Stimulated activated CD8-positive, alpha-beta memory T cell treated with anti-CD3 and anti-CD28 coated beads, Interleukin-4, amount 100 ng/mL, for 24 hours (primary cell): ENCODE results near the gene ZNF778.
"Not testable (repeated sequence)": the region's sequence is repeated elsewhere in the genome, so short reads cannot be mapped to it uniquely, and the experiment has no call there.

ENCODE experiments used
- DNase-seq: peaks from one replicate; pipeline ENCODE4 v3.0.0-alpha.2; 2020; ENCODE audit warnings: low read depth

ZNF778 gene

DNA sequence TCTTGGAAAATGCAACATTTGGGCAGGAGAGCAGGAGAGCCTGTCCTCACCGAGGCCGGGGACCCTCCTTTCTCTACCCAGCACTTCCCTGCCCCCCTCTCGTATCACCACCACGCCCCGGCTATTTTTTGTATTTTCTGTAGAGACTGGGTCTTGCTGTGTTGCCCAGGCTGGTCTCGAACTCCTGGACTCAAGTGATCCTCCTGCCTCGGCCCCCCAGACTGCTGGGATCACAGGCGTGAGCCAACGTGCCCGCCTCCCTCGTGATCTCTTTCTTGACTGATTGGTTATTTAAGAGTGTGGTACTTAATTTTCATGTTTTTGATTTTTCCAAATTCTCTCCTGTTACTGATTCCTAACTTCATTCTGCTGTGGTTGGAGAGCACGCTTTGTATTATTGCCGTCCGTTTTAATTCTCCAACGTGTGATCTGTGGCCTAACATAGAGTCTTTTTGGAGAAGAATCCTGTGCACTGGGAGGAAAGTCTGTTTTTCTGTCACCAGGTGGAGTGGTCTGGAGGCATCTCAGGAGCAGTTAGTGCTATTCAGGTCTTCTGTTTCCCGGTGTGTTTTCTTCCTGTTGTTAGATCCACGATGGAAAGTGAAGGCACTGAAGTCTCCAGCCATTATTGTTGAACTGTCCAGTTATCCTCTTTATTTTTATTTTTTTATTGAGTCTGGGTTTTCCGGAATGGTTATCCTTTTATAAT lies 40.4 kb downstream of the ZNF778 start:
- no peak for DNase-seq

DNA sequence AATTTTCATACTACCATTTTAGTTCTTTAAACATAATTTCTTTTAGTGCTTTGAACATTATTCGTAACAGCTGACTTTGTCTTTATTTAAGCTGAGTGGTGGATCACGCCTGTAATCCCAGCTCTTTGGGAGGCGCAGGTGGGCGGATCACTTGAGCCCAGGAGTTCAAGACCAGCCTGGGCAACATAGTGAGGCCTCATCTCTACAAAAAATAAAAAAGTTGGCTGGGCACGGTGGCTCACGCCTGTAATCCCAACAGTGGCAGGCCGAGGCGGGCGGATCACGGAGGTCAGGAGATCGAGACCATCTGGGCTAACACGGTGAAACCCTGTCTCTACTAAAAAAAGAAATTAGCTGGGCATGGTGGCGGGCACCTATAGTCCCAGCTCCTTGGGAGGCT lies 42.4 kb downstream of the ZNF778 start:
- DNase-seq: not testable (repeated sequence)

DNA sequence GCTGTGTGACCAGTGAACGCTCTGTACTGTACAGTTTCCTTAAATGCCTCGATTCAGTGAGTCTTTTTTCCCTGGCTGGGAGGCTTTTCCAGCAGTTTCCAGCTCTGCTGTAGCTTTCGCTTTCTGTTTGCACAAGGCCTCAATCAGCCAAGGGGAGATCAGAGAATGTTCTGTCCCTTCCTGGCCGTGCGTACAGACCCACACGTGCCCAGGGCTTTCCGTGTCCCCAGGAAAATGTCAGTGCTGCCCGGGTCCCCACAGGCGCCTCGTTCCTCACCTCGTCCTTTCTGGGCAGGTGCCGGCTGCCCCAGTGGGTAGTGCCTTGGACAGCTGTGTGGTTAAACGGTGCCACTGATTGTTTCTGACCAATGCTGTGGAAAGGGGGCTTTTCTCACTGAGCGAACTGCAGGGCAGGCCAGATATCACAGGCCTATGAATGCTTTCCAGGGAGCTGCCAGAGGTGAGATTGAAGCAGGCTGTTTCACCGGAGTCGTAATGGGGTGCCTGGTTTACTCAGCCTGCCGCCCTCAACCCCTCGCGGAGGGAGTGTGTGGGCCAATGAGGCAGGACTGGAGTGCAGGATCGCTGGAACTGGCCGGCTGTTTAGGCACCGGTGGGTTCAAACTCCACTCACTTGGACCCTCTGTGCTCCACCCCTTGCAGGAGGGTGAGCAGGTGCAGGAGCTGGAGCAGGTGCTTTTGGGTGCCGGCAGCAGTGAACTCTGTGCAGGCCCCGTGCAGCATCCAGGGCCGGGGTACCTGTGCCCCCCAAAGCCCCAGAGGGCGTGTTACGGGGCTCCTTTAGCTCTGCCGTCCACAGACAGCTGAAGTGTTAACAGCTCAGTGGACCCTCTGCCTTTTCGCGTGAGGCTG lies 44.4 kb downstream of the ZNF778 start:
- DNase-seq: no peak

DNA sequence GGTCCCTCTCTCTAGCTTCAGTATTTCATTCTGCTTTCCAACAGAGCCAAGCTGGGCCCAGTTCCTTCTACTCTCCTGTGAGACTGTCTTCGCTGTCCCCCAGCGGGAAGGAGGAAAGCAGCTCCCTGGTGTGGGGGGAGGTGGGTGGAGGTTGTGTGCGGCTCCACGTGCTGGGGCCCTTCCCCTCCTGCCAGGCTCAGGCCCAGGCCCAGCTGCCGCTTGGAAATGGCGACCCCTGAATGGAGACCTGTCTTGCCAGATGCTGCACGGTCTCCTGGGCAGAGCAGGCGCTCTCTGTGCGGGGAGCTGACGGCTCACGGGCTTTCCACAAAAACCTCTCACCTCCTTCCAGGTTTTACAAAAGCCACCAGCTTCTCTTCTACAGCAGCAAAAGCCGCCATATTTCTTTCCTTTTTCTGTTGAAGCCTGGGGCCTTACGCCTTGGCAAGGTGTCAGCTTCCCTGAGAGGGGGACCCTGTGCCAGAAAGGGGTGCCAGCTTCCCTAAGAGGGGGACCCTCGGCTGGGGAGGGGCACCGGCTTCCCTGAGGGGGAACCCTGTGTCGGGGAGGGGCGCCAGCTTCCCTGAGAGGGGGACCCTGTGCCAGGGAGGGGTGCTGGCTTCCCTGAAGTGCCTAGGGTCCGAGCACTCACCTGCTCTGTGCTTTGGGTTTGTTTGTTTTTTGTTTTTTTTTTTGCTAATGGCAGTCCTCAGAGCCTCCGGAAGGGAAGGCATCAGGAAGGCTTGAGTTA lies 47.5 kb downstream of the ZNF778 start:
- DNase-seq: no peak

DNA sequence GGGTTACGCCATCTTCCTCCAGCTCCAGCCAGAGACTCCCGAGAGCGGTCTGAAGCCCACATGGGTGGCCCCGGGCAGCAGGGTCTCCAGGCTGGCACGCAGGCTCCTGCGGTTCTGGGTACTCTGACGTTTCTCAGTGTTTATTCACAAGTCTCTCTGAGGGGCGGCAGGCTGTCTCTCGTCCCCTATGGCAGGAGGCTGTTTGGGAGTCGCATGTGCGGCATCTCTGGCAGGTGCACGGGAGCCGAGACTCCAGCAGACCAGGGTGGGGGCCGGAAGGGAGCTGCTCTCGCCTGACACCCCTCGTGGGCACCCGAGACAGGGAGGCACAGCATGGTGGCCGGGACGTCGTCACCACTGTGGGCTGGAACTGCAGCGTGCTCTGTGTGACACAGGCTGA lies 48.1 kb downstream of the ZNF778 start:
- no peak for DNase-seq

DNA sequence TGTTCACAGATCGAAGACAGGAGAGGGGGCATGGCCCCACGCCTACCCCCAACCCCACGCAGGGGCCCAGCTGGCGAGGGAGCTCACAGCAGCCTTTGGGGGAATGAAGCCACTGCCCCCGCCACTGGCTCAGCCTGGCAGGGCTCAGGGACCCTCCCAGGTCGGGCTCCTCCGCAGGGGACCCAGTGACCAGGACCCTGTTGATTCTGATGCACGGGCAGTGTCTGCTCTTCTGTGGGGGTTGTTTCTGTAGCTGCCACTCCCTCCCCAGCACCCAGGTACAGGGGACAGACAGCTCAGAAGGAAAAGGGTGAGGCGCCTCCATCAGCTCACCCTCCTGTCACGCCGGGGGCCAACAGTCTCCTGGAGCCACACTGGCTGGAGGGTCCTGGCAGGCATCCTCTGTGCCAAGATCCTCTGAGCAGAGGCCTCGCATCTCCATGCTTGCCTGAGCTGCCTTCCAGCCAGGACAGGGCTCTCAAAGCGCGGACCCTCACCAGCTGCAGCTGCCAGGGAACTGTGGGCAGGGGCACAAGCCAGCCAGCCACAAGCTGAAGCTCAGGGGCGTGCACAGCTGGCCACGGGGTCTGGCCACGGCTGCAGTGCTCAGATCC lies 49.1 kb downstream of the ZNF778 start:
- DNase-seq: no peak

DNA sequence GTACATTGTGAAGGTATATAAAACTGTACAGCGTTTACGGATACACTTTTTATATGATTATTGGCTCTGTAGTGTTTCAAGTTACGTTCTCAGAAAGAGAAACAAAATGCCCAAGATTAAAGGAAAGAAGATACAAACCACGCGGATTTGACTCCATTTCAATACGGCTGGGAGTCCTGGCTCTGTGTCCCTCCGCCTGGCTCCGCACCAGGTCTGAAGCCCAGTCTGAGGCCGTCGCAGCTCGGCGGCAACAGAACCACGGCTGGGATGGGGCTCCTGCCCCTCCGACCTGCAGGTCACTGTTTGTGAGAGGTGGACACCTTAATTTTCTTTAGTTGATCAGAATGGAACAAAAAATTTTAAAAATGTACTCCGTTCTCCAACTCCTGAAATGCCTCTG lies 50.2 kb downstream of the ZNF778 start:
- not testable (repeated sequence) for DNase-seq

DNA sequence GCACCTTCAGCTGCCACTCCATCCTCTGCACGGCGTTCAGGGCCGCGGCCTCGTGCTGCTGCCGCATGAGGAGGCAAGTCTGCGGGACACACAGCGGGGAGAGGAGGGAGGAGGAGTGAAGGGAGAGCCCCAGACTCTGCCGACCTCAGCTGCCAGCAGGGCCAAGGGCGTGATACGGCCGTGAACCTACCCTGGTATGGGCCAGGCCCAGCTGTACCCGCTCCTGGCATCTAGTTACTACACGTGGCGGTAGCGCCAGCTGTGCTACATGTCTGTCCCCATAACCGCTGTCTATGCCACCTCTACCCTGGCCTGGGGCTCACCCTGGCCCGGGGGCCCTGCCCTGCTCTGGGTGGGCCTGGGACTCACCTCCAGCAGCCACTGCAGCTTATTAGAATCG lies 51.1 kb downstream of the ZNF778 start:
- DNase-seq: no peak

DNA sequence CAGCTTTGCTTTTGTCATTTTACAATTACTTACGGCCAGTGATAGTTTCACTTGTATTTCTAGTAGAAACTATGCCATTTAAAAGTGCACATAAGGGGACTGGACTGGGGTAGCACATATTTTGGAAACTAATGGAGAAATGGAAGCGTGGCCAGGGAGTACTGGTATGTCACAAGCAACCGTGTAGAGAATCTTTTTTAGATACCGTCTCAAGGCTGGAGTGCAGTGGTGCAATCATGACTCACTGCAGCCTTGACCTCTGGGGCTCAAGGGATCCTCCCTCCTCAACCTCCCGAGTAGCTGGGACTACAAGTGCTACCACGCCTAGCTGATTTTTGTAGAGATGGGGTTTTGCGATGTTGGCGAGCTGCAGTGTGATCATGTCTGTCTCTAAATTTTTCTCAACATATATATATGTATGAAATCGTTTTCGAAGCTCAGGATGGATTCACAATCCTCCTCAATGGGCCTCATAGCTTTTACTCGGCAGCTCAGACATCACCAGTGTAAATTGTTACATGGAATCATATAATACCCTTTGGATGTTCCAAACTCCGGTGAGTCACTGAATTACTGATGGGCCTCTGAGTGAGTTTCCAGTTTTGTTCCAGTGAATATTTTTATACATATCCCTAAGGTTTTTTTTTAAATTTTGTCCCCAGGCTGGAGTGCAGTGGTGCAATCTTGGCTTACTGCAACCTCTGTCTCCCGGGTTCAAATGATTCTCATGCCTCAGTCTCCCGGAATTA lies 51.7 kb downstream of the ZNF778 start:
- no peak for DNase-seq

DNA sequence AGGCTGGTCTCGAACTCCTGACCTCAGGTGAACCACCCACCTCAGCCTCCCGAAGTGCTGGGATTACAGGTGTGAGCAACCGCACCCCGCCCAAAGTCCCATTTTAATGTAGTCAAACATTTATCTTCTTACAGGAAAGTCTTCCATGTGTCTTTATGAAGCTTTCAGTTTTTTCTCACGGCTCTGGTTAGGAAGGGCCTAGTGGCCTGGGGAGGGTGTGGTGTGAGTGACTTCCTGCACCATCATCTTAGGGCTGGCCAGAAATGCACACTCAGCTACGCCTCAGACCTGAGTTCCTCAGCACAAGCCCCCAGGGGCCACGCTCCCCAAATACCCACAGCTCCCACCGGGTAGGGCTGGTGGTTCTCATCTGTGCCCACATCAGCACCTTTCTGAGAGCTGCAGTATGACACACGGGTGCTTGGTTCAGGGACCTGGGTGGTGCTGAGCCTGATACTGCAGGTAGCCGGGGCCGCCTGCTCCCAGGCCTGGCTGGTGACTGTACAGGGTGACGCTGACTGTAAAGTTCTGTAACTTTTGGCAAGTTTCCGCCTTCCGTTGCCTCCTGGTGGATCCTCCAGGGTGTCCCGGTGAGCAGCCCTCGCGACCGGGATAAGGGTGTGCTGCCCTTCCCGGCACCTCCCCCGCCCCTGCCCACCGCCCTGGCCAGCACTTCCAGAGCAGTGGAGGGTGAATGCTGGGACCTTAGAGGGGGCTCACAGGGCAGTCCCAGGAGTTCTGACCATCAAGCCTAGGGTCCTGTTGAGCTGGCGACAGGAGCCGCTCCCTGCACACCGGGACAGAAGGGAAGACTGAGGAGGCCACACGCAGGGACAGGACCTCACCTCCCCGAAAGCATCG lies 52.5 kb downstream of the ZNF778 start:
- DNase-seq: no peak

DNA sequence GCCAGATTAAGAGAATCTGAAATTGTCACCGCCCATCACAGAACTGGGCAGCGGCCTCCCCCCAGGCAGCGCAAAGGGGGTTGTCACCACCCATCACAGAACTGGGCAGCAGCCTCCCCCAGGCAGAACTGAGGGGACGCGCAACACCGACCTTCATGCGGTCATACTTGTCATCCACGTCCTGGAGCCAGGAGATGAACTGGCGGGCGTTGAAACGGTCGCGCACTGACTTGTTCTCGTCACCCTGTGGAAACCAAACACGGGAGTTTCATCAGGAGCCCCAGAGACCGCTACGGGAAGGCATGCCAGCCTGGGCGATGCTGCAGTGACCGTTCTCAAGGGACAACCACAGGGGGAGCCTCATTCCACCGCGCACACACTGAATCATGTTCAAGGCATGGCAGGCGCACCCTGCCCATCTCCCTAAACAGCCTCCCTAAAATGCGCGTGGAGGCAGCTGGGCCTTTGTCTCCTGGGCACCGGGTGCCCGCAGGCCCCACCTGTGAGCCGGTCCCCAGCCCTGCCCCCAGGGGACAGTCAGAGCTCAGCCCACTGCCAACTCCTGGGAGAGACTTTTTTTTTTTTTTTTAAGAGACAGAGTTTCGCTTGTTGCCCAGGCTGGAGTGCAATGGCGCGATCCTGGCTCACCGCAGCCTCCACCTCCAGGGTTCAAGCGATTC lies 53.3 kb downstream of the ZNF778 start:
- DNase-seq: no peak

DNA sequence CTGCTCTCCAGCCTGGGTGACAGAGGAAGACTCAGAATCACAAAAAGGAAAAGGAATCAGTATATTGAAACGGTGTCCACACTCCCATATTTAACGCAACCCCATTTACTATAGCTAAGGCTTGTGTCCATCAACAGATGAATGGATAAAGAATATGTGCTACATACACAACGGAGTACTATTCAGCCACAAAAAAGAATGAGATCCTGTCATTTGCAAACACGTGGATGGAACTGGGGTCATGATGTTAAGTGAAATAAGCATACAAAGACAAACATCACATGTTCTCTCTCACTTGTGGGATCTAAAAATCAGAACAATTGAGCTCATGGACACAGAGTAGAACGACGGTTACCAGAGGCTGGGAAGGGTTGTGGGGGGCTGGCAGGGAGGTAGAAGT lies 55.1 kb downstream of the ZNF778 start:
- no peak for DNase-seq

DNA sequence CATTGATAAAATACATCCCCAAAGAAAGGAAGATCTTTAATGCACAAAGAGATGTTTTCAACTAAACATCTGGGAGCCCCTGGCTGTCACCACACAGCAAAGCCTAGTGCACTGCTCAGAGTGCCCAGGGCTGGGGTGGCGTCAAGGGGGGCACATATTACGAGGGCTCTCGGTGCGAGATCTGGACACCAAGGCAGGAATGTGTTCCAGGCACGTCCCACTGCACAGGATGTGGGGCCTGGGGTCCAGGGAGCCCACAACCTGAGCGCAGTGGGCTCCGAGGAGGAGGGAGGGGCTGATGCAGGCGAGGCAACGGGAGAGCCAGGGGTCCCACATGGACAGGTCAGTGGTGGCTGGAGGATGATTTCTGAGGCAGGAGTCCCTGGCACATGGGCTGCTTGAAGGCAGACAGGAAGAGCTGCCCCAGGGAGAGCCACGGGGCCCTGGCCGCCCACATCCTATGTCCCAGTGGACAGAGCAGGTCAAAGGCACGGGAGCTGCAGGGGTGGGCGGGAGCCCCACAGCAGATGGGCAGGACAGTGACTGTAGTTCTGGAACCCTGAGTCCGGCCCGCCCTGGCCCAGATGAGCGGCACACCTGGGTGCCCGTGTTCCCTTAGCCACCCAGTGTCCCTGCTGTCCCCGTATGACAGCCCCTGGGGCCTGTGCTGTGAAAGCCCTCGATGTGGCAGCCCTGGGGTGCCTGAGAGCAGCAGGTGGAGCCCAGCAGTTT lies 56.4 kb downstream of the ZNF778 start:
- DNase-seq: no peak

DNA sequence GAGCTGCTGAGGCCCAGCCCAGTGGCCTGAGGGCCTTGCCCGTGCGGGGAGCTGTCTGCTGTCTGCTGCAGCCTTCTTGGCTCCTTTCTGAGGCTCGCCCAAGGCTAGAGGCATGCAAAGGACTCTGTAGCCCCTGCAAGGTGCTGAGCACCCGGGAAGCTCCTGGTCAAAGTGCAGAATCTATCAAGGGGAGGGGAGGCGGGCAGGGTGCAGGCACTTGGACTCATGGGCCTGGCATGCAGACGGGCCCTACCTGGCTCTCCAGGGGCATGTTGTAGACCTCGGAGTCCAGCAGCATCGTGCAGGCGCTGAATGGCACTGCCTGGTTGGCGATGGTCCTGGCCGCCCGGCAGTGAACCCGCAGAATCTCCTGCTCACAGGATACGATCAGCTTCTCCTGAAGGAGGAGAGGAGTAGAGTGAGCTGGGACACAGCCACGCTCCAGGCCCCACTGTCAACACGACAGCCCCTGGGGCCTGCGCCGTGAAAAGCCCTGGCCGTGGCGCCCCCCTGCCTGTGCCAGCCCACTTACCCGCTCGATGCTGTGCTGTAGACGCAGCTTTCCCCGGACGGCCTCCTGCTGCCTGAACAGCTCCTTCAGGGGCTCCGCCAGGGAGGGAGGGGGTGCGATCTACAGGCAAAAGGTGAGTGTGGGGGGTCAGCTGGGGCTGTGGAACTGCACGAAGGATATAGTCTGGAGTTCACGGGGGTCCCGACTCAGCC lies 57.2 kb downstream of the ZNF778 start:
- DNase-seq: no peak

DNA sequence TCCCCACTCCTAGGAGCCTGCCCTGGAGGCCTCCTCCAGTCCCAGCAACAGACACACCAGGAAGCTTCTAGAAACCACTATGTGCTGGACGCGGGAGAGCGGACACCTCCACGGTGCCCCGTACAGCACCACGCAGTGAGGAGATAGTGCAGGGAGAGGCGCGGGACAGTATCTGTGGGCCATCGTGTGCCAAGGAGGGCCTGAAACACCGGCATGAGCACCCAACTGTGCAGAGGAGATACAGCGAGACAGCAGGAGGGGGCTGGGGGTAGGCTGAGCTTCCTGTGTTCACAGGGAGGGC lies 57.7 kb downstream of the ZNF778 start:
- DNase-seq: no peak

DNA sequence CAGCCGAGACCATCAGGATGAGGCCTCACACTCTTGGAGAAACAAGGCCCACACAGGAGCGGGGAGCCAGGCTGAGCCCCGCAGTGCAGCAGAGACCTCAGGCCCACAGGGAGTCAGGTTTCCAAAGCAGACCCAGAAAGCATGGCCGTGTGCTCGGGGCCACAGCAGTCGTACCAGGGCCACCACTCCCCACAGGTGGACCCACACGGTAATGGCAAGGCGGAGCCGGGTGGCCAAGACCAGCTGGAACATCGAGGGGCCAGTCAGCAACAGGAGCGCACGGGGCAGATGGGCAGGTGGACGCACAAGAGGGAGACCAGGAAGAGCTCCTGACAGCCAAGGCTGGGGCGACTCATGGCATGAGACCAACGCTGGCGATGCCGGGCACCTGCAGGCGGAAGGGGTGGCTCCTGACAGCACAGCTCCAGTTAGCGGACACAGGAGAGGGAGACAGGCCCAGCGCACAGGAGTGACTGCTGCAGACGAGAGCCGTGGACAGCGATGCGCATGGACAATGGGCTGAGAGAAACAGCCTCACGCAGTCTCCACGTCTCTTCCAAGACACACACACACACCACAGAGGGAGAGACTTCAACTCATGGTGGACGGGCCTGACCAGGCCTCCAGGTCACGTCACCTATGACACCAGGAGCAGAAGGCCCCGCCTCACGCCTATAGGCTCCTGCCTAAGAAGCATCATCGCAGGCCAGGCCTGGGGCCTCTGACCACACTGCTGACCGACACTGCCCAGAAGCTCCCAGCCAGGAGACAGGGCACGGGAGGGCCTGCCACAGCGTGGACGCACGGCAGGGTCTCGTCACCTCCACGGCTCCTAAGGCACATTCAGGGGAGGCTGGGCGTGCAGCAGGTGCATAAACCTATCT lies 58.6 kb downstream of the ZNF778 start:
- no peak for DNase-seq

DNA sequence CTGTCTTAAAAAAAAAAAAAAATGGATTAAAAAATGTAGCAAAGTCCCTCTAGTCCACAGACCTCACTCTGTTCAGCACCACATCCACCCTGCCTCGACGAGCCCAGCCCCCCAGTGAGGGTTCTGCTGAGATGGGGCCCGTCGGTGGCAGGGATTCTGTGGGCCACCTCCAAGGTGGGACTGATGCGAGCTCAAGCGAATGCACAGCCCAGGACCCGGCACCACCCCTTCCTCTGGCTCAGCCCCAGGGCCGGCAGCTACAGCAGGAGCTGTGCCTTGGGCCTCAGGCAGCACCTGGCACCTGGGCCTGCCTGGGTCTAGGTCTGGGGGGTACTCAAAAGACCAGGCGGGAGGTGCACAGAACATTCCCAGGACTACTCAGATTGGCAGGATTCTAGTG lies 59.5 kb downstream of the ZNF778 start:
- DNase-seq: no peak
